ENCODE measurements around the gene OSM.

OSM gene

DNA sequence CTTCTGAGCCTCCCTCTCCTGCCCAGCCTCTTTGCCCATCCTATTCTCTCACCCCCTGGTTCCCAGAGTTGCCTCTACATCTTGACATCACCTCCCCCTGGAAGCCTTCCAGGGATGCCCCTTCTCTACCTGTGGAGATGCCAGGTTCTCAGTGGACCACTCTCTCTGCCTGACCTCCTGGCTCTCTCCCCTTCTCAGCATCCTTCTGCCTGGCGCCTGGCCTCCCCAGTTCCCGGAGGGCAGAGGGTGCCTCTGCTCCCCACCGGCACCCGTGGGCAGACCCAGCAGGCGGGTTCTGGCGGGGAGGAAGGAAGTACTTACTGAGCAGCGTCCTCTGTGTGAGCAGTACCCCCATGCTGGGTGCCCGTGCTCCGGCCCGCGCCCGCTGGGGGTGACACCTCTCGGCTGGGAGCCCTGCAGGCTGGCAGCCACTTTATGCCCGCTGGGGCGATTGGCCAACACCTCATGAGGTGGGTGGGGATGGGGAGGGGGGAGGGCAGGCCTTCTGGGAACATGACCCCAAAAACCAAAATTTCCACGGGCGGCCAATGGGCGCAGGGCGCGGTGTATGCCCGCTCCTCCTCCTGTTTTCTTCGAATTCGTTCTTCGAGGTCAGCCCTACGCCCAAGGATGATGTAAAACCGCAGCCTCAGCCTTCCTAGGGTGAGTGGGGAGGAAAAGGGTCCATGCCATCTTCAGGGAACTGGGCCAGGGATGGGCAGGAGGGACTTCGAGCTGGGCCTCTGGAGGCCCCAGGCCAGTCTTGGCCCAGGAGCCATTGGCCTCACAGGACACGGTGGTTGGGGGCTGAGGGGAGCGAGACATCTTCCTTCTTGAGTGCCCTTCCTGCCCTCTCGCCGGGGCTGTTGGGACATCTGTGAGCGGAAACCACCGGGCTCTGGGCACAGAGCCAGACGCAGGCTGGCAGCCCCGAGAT lies at the start of gene OSM:
Gene OSM, minus strand, starts transcription at position 407 of the 937 bp plus-strand sequence. Its CDS starts 52 bp downstream, at position 355.
- TF ChIP-seq, protein P1, sequence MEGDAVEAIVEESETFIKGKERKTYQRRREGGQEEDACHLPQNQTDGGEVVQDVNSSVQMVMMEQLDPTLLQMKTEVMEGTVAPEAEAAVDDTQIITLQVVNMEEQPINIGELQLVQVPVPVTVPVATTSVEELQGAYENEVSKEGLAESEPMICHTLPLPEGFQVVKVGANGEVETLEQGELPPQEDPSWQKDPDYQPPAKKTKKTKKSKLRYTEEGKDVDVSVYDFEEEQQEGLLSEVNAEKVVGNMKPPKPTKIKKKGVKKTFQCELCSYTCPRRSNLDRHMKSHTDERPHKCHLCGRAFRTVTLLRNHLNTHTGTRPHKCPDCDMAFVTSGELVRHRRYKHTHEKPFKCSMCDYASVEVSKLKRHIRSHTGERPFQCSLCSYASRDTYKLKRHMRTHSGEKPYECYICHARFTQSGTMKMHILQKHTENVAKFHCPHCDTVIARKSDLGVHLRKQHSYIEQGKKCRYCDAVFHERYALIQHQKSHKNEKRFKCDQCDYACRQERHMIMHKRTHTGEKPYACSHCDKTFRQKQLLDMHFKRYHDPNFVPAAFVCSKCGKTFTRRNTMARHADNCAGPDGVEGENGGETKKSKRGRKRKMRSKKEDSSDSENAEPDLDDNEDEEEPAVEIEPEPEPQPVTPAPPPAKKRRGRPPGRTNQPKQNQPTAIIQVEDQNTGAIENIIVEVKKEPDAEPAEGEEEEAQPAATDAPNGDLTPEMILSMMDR (IDR thresholded peaks at IDR 0.05; ENCODE audit: control extremely low read depth, extremely low read depth, low read depth, missing control alignments): no peak
- CTCF ChIA-PET: interaction anchor here (0.7 to 11.9 kb wide), 2 partner anchors 11 to 21 kb away, joined by 4 to 171 read pairs; partner anchors contain the start of gene CASTOR1
- no peak for DNase-seq (ENCODE audit: extremely low spot score)
- POLR2A ChIA-PET: no interaction called here

DNA sequence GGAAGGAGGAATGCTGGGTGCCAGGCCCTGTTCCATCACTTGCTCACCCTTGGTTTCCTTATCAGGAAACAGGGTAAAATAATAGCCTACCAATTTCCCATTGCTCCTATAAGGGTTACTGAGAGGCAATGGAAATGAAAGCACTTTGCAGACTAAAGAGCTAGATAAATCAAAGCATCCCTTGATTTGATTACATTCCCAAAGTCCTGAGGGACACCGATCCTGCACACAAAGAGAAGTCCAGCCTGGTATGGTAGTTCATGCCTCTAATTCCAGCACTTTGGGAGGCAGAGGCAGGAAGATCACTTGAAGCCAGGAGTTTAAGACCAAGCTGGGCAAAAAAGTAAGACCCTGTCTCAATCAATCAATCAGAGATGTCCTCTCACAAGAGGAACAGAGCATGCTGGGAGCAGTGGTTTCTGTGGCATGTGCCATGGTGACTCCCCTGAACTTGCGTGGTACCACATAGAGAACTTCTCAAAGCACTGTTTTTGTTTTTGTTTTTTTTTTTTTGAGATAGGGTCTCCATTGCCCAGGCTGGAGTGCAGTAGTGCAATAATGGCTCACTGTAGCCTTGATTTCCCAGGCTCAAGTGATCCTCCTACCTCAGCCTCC lies 49.4 kb upstream of the OSM start:
- CTCF ChIA-PET: interaction anchor here (1.1 to 22.3 kb wide), 4 partner anchors 9 to 29 kb away, joined by 3 to 268 read pairs (median 8); partner anchors contain the start of genes CASTOR1 and TBC1D10A
- TF ChIP-seq, protein P1 (IDR thresholded peaks at IDR 0.05; ENCODE audit: control extremely low read depth, extremely low read depth, low read depth, missing control alignments): no peak
- no peak for DNase-seq (ENCODE audit: extremely low spot score)
- POLR2A ChIA-PET: no interaction called here

DNA sequence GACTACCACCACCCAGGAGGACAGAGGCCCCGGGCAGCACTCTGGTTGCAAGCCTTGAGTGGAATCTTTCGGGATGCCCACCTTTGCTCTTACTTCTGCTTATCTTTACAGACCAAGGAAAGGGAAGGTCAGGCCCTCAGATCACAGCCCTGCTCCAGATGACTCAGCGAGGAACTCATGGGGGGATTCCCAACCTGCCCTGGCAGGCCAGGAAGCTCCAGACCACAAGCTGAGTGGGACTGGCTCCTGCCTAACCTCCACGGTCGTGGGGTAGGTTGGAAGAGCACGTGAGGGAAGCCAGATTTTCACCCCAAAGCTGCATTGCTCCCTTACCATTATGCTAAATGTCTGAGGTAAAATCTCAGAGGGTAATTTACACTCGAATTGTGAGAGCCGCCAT lies 48.3 kb upstream of the OSM start:
- DNase-seq (ENCODE audit: extremely low spot score): peak; percentile 45
- ChIA-PET CTCF (interaction anchor here (0.8 to 22.3 kb wide), 5 partner anchors 10 to 28 kb away, joined by 4 to 268 read pairs (median 7); partner anchors contain the start of genes CASTOR1 and TBC1D10A), POLR2A (interaction anchor here (1.0 kb wide), 1 partner anchor 12 kb away, joined by 6 read pairs; the partner anchor contains the start of gene TBC1D10A)
- TF ChIP-seq, protein P1 (IDR thresholded peaks at IDR 0.05; ENCODE audit: control extremely low read depth, extremely low read depth, low read depth, missing control alignments): no peak

DNA sequence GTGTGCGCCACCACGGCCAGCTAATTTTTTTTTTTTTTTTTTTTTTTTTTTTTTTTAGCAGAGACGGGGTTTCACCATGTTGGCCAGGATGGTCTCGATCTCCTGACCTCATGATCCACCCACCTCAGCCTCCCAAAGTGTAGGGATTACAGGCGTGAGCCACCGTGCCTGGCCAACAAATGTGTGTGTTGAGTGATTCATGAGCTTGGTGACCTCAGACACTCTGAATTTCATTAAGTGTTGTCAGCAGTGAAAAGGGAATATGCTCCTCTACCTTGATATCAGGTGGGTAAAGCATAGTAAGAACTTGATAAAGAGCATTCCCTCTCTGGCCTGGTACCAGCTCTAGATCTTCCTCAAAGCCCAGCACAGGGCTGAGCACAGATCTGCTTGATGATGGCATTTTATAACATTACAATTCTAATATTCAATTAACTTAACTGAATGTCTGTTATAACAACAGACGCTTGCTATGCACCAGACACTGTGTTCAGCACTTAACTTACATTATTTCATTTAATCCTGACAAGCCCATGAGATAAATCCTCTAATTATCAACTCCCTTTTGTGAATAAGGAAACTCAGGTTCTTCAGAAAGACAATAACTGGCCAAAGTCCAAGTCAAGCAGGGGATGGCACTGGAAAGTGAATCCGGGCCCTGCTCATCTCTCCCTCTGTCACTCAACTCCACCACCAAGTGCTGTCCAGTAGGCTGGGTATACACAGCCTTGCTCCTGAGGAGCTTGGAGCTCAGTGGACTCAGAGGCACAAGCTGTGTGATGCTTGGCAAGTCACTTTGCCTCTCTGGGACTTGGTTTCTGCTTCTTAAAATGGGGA lies 47.1 kb upstream of the OSM start:
- no peak for DNase-seq (ENCODE audit: extremely low spot score)
- ChIA-PET CTCF (interaction anchor here (1.0 to 22.3 kb wide), 6 partner anchors 11 to 73 kb away, joined by 3 to 268 read pairs (median 4); partner anchors contain the start of genes CASTOR1, RNF215 and TBC1D10A), POLR2A (interaction anchor here (0.6 to 1.2 kb wide), 2 partner anchors 13 to 28 kb away, joined by 3 read pairs; partner anchors contain the start of gene TBC1D10A)
- TF ChIP-seq, protein P1 (IDR thresholded peaks at IDR 0.05; ENCODE audit: control extremely low read depth, extremely low read depth, low read depth, missing control alignments): no peak

DNA sequence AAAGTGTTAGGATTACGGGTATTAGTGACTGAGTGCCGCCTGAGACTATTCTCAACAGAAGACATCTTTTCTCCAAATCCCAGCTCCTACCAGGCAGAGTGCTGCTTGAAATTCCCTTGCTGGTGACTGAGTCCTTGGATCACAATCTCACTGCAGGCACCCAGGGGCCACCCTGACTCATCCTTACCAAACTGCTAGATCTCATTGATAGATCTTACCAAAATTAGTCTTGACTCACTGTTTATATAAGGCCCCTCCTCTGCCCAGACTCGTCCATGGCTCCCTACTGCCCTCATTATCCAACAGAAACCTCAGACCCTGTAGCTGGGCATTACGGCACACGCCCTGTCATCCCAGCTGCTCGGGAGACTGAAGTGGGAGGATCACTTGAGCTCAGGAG lies 45.4 kb upstream of the OSM start:
- DNase-seq (ENCODE audit: extremely low spot score): no peak
- ChIA-PET POLR2A (no interaction called here), CTCF (interaction anchor here (1.6 to 22.3 kb wide), 2 partner anchors 25 to 48 kb away, joined by 5 to 268 read pairs; partner anchors contain the start of gene CASTOR1)
- TF ChIP-seq, protein P1 (IDR thresholded peaks at IDR 0.05; ENCODE audit: control extremely low read depth, extremely low read depth, low read depth, missing control alignments): no peak

Measured in GM10248 (cell line).